GM12878 (cell line): ENCODE measurements around the gene SFT2D1. TPM values are rescaled to one million over a fixed set of nuclear protein-coding genes. Genes with fewer than 3 reads are reported as not detected.

Source experiments
- ATAC-seq: fragments of 200-7000 bp; cut with Tn5 transposase; 3 replicates; pipeline ENCODE4 v1.9.1; 2020; ENCODE audit warnings: mild to moderate bottlenecking, moderate library complexity
- BruUV-seq: library from RNA; stranded (reverse); fragments of 400-500 nt; replicated peaks from 2 replicates; lab custom pipeline; 2021; lab: Mats Ljungman, UMichigan
- CTCF ChIA-PET: fragments of 300-600 bp; sonication (Branson Sonifier 250); formaldehyde crosslinking; extraction: SDS; loops from one replicate; lab custom pipeline; 2021; ENCODE audit warnings: inconsistent platforms; lab: Yijun Ruan, JAX
- POLR2A ChIA-PET: fragments of 350-600 bp; formaldehyde crosslinking; extraction: SDS; loops from one replicate; lab custom pipeline; 2021; ENCODE audit warnings: inconsistent platforms; lab: Charles Lee
- RAD21 ChIA-PET: fragments of 300-600 bp; sonication (Branson Sonifier 250); formaldehyde crosslinking; loops from one replicate; lab custom pipeline; 2023; ENCODE audit warnings: antibody characterized with exemption; ENCODE audit not compliant: unreplicated experiment; lab: Charles Lee
- SMC1A ChIA-PET: fragments of 300-600 bp; sonication (Branson Sonifier 250); formaldehyde crosslinking; loops from one replicate; lab custom pipeline; 2023; ENCODE audit not compliant: unreplicated experiment, uncharacterized antibody; lab: Charles Lee
- DNase-seq: peaks from one replicate; pipeline ENCODE4 v3.0.0-alpha.2; 2011; ENCODE audit warnings: low read depth, low spot score
- FAIRE-seq: peaks from 3 replicates; lab custom pipeline; 2011; peaks lifted over from hg19 to GRCh38; lab: Jason Lieb, UNC
- H2AFZ ChIP-seq: 2 replicates; pipeline ENCODE4 v1.6.0; 2011; ENCODE audit warnings: low read depth, low read length, control low read depth; ENCODE audit not compliant: control insufficient read depth
- H3K27ac ChIP-seq: 2 replicates; pipeline ENCODE4 v1.5.1; 2011; ENCODE audit warnings: control low read depth; ENCODE audit not compliant: control insufficient read depth, insufficient read depth
- H3K27me3 ChIP-seq, 2 experiments: replicated peaks in 1 of 2; 2 replicates each; pipeline versions ENCODE4 v1.6.0 to v1.6.1; 2011; ENCODE audit warnings: low read length in 1 of 2; ENCODE audit not compliant: control insufficient read depth in 2 of 2, insufficient read depth in 2 of 2
- H3K36me3 ChIP-seq, 2 experiments: 2 replicates each; pipeline ENCODE4 v1.5.1; 2011; ENCODE audit warnings: low read length in 1 of 2; ENCODE audit not compliant: control insufficient read depth in 2 of 2, insufficient read depth in 2 of 2
- H3K4me1 ChIP-seq: 2 replicates; pipeline ENCODE4 v1.6.1; 2011; ENCODE audit warnings: mild to moderate bottlenecking, low read length, moderate library complexity, mixed read lengths; ENCODE audit not compliant: control insufficient read depth, insufficient read depth
- H3K4me2 ChIP-seq: 2 replicates; pipeline ENCODE4 v1.6.0; 2011; ENCODE audit warnings: control low read depth; ENCODE audit not compliant: control insufficient read depth, insufficient read depth
- H3K4me3 ChIP-seq: fragments of 200-600 bp; sonication (generic); 2 replicates; pipeline ENCODE4 v1.5.1; 2016
- H3K79me2 ChIP-seq: 2 replicates; pipeline ENCODE4 v1.6.0; 2011; ENCODE audit warnings: low read length; ENCODE audit not compliant: control insufficient read depth, insufficient read depth
- H3K9ac ChIP-seq: 2 replicates; pipeline ENCODE4 v1.8.0; 2011; ENCODE audit warnings: low read length, control low read depth, mixed read lengths; ENCODE audit not compliant: control insufficient read depth, insufficient read depth
- H3K9me3 ChIP-seq: replicated peaks from 3 replicates; pipeline ENCODE4 v1.5.1; 2011; ENCODE audit warnings: mild to moderate bottlenecking, low read length; ENCODE audit not compliant: control insufficient read depth, insufficient read depth
- H4K20me1 ChIP-seq: 2 replicates; pipeline ENCODE4 v1.6.0; 2011; ENCODE audit not compliant: control insufficient read depth, insufficient read depth
- DPF2 ChIP-seq: fragments of 450-650 bp; IDR thresholded peaks from 2 replicates; pipeline ENCODE4 v1.6.1; 2017; ENCODE audit warnings: mild to moderate bottlenecking
- E2F4 ChIP-seq: IDR thresholded peaks from 2 replicates; pipeline ENCODE4 v1.6.1; 2012; ENCODE audit warnings: low read depth, low read length, improper control_type of control experiment
- LARP7 ChIP-seq: fragments of 450-650 bp; IDR thresholded peaks from 2 replicates; pipeline ENCODE4 v1.6.1; 2017; ENCODE audit warnings: mild to moderate bottlenecking
- NFIC ChIP-seq: IDR thresholded peaks from 2 replicates; pipeline ENCODE4 v1.6.1; 2012; ENCODE audit warnings: low read depth, mild to moderate bottlenecking, inconsistent platforms, low read length, moderate library complexity
- SMARCA5 ChIP-seq: fragments of 450-650 bp; IDR thresholded peaks from 2 replicates; pipeline ENCODE4 v1.6.1; 2017; ENCODE audit warnings: mild to moderate bottlenecking
- SUPT20H ChIP-seq: IDR thresholded peaks from 2 replicates; pipeline ENCODE4 v1.6.1; 2011; ENCODE audit warnings: low read depth, mild to moderate bottlenecking, low read length, moderate library complexity, borderline replicate concordance; ENCODE audit not compliant: control insufficient read depth
- TBL1XR1 ChIP-seq: IDR thresholded peaks from 2 replicates; pipeline ENCODE4 v1.6.1; 2012; ENCODE audit warnings: low read depth, low read length, improper control_type of control experiment
- USF2 ChIP-seq: IDR thresholded peaks from 2 replicates; pipeline ENCODE4 v1.6.1; 2011; ENCODE audit warnings: low read depth, low read length, improper control_type of control experiment, borderline replicate concordance
- ZBTB11 ChIP-seq: fragments of 450-650 bp; formaldehyde crosslinking; IDR thresholded peaks from 2 replicates; pipeline ENCODE4 v1.5.0; 2022; ENCODE audit warnings: mild to moderate bottlenecking, missing genetic modification characterization
- ZBTB40 ChIP-seq: fragments of 450-650 bp; IDR thresholded peaks from 2 replicates; pipeline ENCODE4 v1.6.1; 2016; ENCODE audit warnings: mild to moderate bottlenecking, moderate library complexity, borderline replicate concordance
- WGBS: methylation state at CpG from one replicate; pipeline ENCODE4 v1.1.6; 2016; ENCODE audit warnings: low lambda C conversion rate; ENCODE audit not compliant: insufficient replicate concordance, insufficient coverage; ENCODE audit errors: missing lambda C conversion rate; 5-methylcytosine and 5-hydroxymethylcytosine counted together
- in situ Hi-C: fragments of 300-500 bp; cut with MboI; formaldehyde crosslinking; loops from 9 replicates; pipeline ENCODE4 v1.14.3; 2018; ENCODE audit warnings: mixed read lengths
- intact Hi-C: fragments of 100-400 bp; cut with micrococcal nuclease; formaldehyde crosslinking; loops from one replicate; pipeline ENCODE4 v1.14.2; 2022; ENCODE audit not compliant: unreplicated experiment
- polyA plus RNA-seq, 11 experiments: library from polyadenylated mRNA; depleted of rRNA in 4 of 11; unstranded in 6 of 11; stranded (reverse) in 5 of 11; fragments of >200 nt; fragmentation: Nextera tagmentation in 4 of 11; fragmentation: Illumina TruSeq in 1 of 11; extraction: Ambion mirVana in 4 of 11; extraction: Trizol in 1 of 11; gene quantifications; 1 replicate in 1 of 11; 2 replicates in 10 of 11; pipeline versions ENCODE4 v1.2.1 to v1.2.3, GENCODE V29; 2011 to 2016; ENCODE audit warnings: inconsistent platforms in 2 of 11, missing spikeins in 2 of 11, low read depth in 1 of 11
- total RNA-seq, 4 experiments: library from RNA; depleted of rRNA in 3 of 4; stranded (reverse); fragments of >200 nt in 3 of 4; fragmentation: Illumina TruSeq in 1 of 4; extraction: Trizol in 1 of 4; gene quantifications; 2 replicates each; pipeline versions ENCODE4 v1.2.1 to v1.2.3, GENCODE V29; 2013 to 2021

The SFT2D1 gene
- total and polyA plus RNA-seq, 10 of the 15 experiments (the other 5 are each of a cell fraction or from before 2014, with no cell fraction given): 69.5 to 281 (median 124) TPM

GRCh38 chr6:166293731-166294584, 48.4 kb downstream of the SFT2D1 start:
- BruUV-seq: no TSS peak
- no peaks in the 10 kb centered on the region for H3K4me1 ChIP-seq
- WGBS: 54% methylated on average over 12 of the region's 12 CpGs
- FAIRE-seq: no peak
- DNase-seq: no peak
- no peak overlapping the region for H3K9ac ChIP-seq
- no peaks in the 10 kb centered on the region for H3K79me2 ChIP-seq
- TF ChIP-seq ZBTB40 (no peak), DPF2 (no peak), SMARCA5 (no peak), SUPT20H (no peak), TBL1XR1 (no peak), USF2 (no peak), LARP7 (no peak), E2F4 (no peak), NFIC (no peak), ZBTB11 (CRISPR knock-in tag) (no peak)
- in situ Hi-C loops: no loop called here
- no peak overlapping the region for H3K27ac ChIP-seq
- no peaks in the 10 kb centered on the region for H3K9me3 ChIP-seq
- intact Hi-C loops: no loop called here
- no peaks in the 10 kb centered on the region for H4K20me1 ChIP-seq
- ChIA-PET SMC1A (interaction anchor here (0.8 to 3.8 kb wide), 6 partner anchors 8 to 105 kb away, joined by 3 to 24 read pairs (median 4); partner anchors contain the start of gene PRR18), CTCF (interaction anchor here (0.6 to 3.0 kb wide), 4 partner anchors 17 to 107 kb away, joined by 3 to 8 read pairs (median 4); no protein-coding TSS in a partner anchor), POLR2A (interaction anchor here (1.2 kb wide), 1 partner anchor 14 kb away, joined by 4 read pairs; the partner anchor contains the start of gene PRR18), RAD21 (interaction anchor here (1.2 to 1.5 kb wide), 3 partner anchors 13 to 107 kb away, joined by 4 to 5 read pairs (median 4); no protein-coding TSS in a partner anchor)
- no peak overlapping the region for H3K4me2 ChIP-seq
- no peaks in the 10 kb centered on the region for H3K27me3 ChIP-seq
- H2AFZ ChIP-seq: no peak overlapping the region
- no peak overlapping the region for H3K4me3 ChIP-seq
- H3K36me3 ChIP-seq: no peaks in the 10 kb centered on the region
- ATAC-seq: no peak
